ENCODE data around the gene CCDC142.

CCDC142 gene, protein sequence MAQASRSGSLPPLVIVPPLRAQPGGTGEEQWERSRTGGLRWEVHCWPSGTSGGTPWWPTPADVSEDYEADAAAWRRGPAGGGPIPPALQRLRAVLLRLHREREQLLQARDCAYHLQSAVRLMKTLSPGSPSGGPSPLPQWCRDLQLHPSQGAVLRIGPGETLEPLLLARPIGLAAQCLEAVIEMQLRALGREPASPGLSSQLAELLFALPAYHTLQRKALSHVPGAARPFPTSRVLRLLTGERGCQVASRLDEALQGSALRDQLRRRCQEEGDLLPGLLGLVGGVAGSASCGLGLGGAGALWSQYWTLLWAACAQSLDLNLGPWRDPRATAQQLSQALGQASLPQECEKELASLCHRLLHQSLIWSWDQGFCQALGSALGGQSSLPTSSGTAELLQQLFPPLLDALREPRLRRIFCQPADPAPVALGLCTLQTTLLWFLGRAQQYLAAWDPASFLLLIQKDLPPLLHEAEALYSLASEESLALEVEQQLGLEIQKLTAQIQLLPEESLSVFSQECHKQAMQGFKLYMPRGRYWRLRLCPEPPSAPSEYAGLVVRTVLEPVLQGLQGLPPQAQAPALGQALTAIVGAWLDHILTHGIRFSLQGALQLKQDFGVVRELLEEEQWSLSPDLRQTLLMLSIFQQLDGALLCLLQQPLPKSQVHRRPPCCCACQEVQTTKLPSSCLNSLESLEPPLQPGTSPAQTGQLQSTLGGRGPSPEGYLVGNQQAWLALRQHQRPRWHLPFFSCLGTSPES

DNA sequence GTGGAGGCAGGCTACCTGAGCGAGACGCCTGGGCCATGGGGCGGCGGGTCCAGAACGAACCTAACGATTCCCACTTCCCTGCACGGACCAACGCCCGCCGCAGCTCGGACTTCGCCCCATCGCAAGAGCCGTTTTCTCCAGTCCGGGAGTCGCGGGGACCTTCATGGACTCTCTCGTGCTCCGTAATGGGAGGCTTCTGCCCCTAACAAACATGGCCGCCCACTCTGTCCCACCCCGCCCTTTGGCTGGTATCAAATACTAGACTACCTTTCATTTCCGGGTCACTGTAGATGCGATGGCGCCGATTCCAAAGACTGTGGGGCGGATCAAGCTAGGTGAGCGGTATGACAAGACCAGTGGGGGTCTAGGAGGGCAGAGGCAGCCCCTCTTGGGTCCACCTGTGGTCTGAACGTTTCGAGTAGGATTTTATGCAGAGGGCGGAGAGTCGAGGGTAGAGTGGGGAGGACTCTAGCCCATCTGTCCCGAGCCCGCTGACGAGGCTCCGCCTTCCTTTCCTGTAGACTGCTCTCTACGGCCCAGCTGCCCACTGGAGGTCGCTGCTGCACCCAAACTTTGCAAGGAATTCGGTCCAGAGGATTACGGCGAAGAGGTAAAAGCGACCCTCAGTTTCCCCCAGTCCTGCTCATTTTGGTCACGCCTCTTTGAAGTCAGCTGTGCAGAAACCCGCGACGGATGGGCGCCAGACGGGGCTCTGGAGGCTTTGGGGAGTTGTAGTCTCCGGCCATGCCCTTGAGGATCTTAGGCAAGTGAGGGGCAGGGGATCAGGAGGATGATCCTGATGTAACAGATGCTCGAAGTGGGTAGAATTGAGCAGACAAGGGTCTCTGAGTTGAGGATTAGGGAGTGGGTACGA is at the start of gene CCDC142, which contains the start of gene TTC31:
Gene CCDC142 (minus strand): TSS at position 198 of the 874 bp plus-strand sequence. CDS start 161 bp downstream, at position 37.
Gene TTC31 (plus strand): TSS at position 281 of the 874 bp plus-strand sequence. CDS start 15 bp downstream, at position 296.
- ChIA-PET POLR2A (interaction anchor here (1.1 to 1.9 kb wide), 2 partner anchors 11 to 28 kb away, joined by 3 to 4 read pairs; partner anchors contain the start of genes INO80B and MRPL53), CTCF (interaction anchor here (0.9 to 5.3 kb wide), 32 partner anchors 9 to 127 kb away, joined by 3 to 106 read pairs (median 6); partner anchors contain the start of genes AUP1, HTRA2, INO80B and LBX2)
- DNase-seq (ENCODE audit: extremely low spot score), result peak; percentile 93
- TF ChIP-seq, protein P1, sequence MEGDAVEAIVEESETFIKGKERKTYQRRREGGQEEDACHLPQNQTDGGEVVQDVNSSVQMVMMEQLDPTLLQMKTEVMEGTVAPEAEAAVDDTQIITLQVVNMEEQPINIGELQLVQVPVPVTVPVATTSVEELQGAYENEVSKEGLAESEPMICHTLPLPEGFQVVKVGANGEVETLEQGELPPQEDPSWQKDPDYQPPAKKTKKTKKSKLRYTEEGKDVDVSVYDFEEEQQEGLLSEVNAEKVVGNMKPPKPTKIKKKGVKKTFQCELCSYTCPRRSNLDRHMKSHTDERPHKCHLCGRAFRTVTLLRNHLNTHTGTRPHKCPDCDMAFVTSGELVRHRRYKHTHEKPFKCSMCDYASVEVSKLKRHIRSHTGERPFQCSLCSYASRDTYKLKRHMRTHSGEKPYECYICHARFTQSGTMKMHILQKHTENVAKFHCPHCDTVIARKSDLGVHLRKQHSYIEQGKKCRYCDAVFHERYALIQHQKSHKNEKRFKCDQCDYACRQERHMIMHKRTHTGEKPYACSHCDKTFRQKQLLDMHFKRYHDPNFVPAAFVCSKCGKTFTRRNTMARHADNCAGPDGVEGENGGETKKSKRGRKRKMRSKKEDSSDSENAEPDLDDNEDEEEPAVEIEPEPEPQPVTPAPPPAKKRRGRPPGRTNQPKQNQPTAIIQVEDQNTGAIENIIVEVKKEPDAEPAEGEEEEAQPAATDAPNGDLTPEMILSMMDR (IDR thresholded peaks at IDR 0.05; ENCODE audit: control extremely low read depth, extremely low read depth, low read depth, missing control alignments), result peak; percentile 88

DNA sequence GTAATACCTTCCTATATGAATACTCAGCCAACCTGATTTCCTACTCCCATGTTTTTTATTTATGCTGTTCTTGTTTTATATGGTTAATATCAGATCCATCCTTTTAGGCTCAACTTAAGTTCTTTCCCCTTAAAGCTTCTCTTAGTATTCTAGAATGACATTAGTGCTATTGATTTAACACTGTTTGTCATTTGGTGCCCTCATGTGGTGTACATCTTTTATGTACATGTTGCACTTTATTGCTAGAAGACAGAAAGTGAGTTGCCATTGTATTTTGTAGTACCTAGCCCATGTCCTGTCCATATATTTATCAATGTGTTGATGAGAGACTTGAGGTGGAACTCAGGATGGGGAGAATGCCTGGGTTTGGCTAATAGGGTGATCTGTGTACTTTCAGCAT is 49.4 kb upstream of the CCDC142 start:
- POLR2A ChIA-PET, result no interaction called here
- TF ChIP-seq, protein P1 (IDR thresholded peaks at IDR 0.05; ENCODE audit: control extremely low read depth, extremely low read depth, low read depth, missing control alignments), result peak; percentile 41
- no peak for DNase-seq (ENCODE audit: extremely low spot score)
- CTCF ChIA-PET, result interaction anchor here (0.9 to 9.3 kb wide), 19 partner anchors 8 to 282 kb away, joined by 3 to 76 read pairs (median 9); partner anchors contain the start of genes CCDC142, MRPL53, PCGF1 and TTC31

DNA sequence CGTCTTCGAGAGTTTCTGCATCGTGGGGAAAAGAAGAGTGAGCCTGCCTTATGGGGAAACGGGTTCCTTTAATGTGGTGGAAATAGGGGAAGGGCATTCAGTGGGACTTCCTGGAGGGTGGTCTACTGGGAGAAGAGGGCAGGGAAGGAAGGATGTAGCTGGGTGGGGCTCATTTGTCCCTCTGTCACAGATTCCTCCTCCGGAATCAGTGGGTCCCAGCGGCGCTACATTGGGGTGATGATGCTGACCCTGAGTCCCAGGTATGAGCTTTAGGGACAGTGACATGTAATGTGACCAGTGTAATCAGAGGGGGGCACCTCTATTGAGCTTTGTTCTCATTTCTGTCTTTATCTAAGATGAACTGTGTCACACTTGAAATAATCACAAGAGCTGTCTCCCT is 48.9 kb upstream of the CCDC142 start:
- no peak for DNase-seq (ENCODE audit: extremely low spot score)
- ChIA-PET POLR2A (interaction anchor here (1.2 kb wide), 1 partner anchor 31 kb away, joined by 3 read pairs; no protein-coding TSS in a partner anchor), CTCF (interaction anchor here (0.7 to 9.3 kb wide), 21 partner anchors 9 to 282 kb away, joined by 3 to 76 read pairs (median 6); partner anchors contain the start of genes CCDC142, MRPL53, PCGF1 and TTC31)
- TF ChIP-seq, protein P1 (IDR thresholded peaks at IDR 0.05; ENCODE audit: control extremely low read depth, extremely low read depth, low read depth, missing control alignments), result no peak

DNA sequence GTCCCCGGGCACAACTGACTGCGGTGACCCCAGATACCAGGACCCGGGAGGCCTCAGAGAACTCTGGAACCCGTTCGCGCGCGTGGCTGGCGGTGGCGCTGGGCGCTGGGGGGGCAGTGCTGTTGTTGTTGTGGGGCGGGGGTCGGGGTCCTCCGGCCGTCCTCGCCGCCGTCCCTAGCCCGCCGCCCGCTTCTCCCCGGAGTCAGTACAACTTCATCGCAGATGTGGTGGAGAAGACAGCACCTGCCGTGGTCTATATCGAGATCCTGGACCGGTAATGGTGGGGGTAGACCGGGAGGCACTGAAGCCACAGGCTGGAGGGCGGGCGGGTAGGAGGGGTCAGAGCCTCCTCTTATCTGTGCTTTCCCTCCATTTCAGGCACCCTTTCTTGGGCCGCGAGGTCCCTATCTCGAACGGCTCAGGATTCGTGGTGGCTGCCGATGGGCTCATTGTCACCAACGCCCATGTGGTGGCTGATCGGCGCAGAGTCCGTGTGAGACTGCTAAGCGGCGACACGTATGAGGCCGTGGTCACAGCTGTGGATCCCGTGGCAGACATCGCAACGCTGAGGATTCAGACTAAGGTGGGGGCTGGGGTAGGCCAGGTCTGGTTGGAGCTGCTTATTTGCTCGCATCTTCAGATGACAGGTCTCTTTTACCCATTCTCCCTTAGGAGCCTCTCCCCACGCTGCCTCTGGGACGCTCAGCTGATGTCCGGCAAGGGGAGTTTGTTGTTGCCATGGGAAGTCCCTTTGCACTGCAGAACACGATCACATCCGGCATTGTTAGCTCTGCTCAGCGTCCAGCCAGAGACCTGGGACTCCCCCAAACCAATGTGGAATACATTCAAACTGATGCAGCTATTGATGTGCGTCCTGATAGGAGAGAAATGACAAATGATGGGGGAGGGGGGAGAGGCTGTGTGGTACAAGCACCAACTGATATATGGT is 47.7 kb upstream of the CCDC142 start:
- CTCF ChIA-PET, result interaction anchor here (0.7 to 9.3 kb wide), 20 partner anchors 10 to 281 kb away, joined by 3 to 76 read pairs (median 6); partner anchors contain the start of genes CCDC142, PCGF1, TTC31 and WBP1
- peak; percentile 82 for DNase-seq (ENCODE audit: extremely low spot score)
- TF ChIP-seq, protein P1 (IDR thresholded peaks at IDR 0.05; ENCODE audit: control extremely low read depth, extremely low read depth, low read depth, missing control alignments), result no peak
- POLR2A ChIA-PET, result interaction anchor here (0.6 to 2.3 kb wide), 9 partner anchors 9 to 417 kb away, joined by 3 to 12 read pairs (median 5); partner anchors contain the start of genes PCGF1 and WBP1

Measured in GM10248 (cell line).